ENCODE measurements around the gene CFAP73. TPM values are rescaled to one million over a fixed set of nuclear protein-coding genes. Genes with fewer than 3 reads are reported as not detected.

CFAP73 gene
- total and polyA plus RNA-seq, 2 experiments from 2014 or later = 0.50 to 0.59 TPM

- Histone ChIP-seq H3K27me3 (ENCODE audit: insufficient read depth) (peaks cover 8% of the 10 kb centered on the region), H3K4me1 (ENCODE audit: insufficient read depth) (peaks cover 14% of the 10 kb centered on the region), H3K4me3 (no peak overlapping the region), H3F3A (replicated peaks; ENCODE audit: low read depth) (0 out of 2 replicates have a peak, but pooled peaks cover 4% of the 10 kb centered on the region), H3K4me2 (no peak overlapping the region), H3K27ac (ENCODE audit: low read depth) (no peak overlapping the region), H4K20me1 (replicated peaks; ENCODE audit: insufficient read depth) (no peaks in the 10 kb centered on the region), H3K36me3 (ENCODE audit: insufficient read depth) (no peaks in the 10 kb centered on the region), H3K79me2 (replicated peaks; ENCODE audit: insufficient read depth) (no peaks in the 10 kb centered on the region), H3K9me2 (ENCODE audit: insufficient read depth) (no peaks in the 10 kb centered on the region), H2AFZ (no peak overlapping the region)
- TF ChIP-seq EZH2phosphoT487 (IDR thresholded peaks at IDR 0.05; ENCODE audit: unreplicated experiment) (no peak), ZNF114 (CRISPR knock-in tag; IDR thresholded peaks at IDR 0.05) (no peak)
- no peaks in the 10 kb centered on the region; the same call in 2 of the 3 replicates for H3K9me3 Mint-ChIP-seq
- ATAC-seq = no peak
- peaks cover 20% of the 10 kb centered on the region for H3K27me3 Mint-ChIP-seq (ENCODE audit: insufficient read depth, low read depth, poor library complexity)
- DNase-seq (ENCODE audit: low spot score) = no peak
- no peak overlapping the region for H3K27ac Mint-ChIP-seq
- peaks cover 15% of the 10 kb centered on the region for H3K4me1 Mint-ChIP-seq
- no peak overlapping the region for H3K4me3 Mint-ChIP-seq
- no peaks in the 10 kb centered on the region for H3K36me3 Mint-ChIP-seq (ENCODE audit: low read depth)
These were observed 10.7 kb upstream of the CFAP73 start for GRCh38 chr12:113138826-113139225.

- Histone ChIP-seq H3K9me2 (ENCODE audit: insufficient read depth) (no peaks in the 10 kb centered on the region), H3K27me3 (ENCODE audit: insufficient read depth) (no peaks in the 10 kb centered on the region), H3F3A (replicated peaks; ENCODE audit: low read depth) (0 out of 2 replicates have a peak, but pooled peaks cover 4% of the 10 kb centered on the region), H3K4me3 (no peak overlapping the region), H3K79me2 (replicated peaks; ENCODE audit: insufficient read depth) (no peaks in the 10 kb centered on the region), H3K27ac (ENCODE audit: low read depth) (no peak overlapping the region), H3K36me3 (ENCODE audit: insufficient read depth) (no peaks in the 10 kb centered on the region), H2AFZ (no peak overlapping the region), H3K4me2 (no peak overlapping the region), H4K20me1 (replicated peaks; ENCODE audit: insufficient read depth) (no peaks in the 10 kb centered on the region), H3K4me1 (ENCODE audit: insufficient read depth) (peaks cover 9% of the 10 kb centered on the region)
- H3K9me3 Mint-ChIP-seq = no peaks in the 10 kb centered on the region; the same call in 2 of the 3 replicates
- H3K27me3 Mint-ChIP-seq (ENCODE audit: insufficient read depth, low read depth, poor library complexity) = peaks cover 16% of the 10 kb centered on the region
- no peak overlapping the region for H3K4me3 Mint-ChIP-seq
- ATAC-seq (no peak), DNase-seq (ENCODE audit: low spot score) (no peak)
- H3K4me1 Mint-ChIP-seq = peaks cover 17% of the 10 kb centered on the region
- no peaks in the 10 kb centered on the region for H3K36me3 Mint-ChIP-seq (ENCODE audit: low read depth)
- no peak overlapping the region for H3K27ac Mint-ChIP-seq
- TF ChIP-seq STAT1 (IDR thresholded peaks at IDR 0.05; ENCODE audit: unreplicated experiment) = no peak
- no peak for TF ChIP-seq ZNF462 (CRISPR knock-in tag; IDR thresholded peaks at IDR 0.05)
- no peak for TF ChIP-seq NANOG (IDR thresholded peaks at IDR 0.05; ENCODE audit: borderline replicate concordance)
- no peak for TF ChIP-seq REST (IDR thresholded peaks at IDR 0.05; ENCODE audit: unreplicated experiment)
- no peak for TF ChIP-seq ZNF331 (CRISPR knock-in tag; IDR thresholded peaks at IDR 0.05; ENCODE audit: low read depth)
- no peak for TF ChIP-seq ETS1 (IDR thresholded peaks at IDR 0.05)
- TF ChIP-seq ZNF114 (CRISPR knock-in tag; IDR thresholded peaks at IDR 0.05) = no peak
- no peak for TF ChIP-seq EZH2 (IDR thresholded peaks at IDR 0.05; ENCODE audit: low read depth, unreplicated experiment)
- TF ChIP-seq EZH2phosphoT487 (IDR thresholded peaks at IDR 0.05; ENCODE audit: unreplicated experiment) = no peak
These were observed 8.8 kb upstream of the CFAP73 start for GRCh38 chr12:113140706-113141105.
